ENCODE results near the gene UNC5C.

- TF ChIP-seq ZSCAN4 (tag by site-specific recombination; IDR thresholded peaks at IDR 0.05) (no peak), CTCF (tag by site-specific recombination; IDR thresholded peaks at IDR 0.05) (no peak)
These were observed 37.3 kb downstream of the UNC5C start for GRCh38 chr4:95511477-95511876.

All from HEK293 (cell line).